Stimulated activated CD8-positive, alpha-beta memory T cell treated with anti-CD3 and anti-CD28 coated beads, Interleukin-15, amount 100 ng/mL, for 24 hours (primary cell): ENCODE results near the gene COL5A3.
"Not testable (repeated sequence)": the region's sequence is repeated elsewhere in the genome, so short reads cannot be mapped to it uniquely, and the experiment has no call there.

Experiments used
- DNase-seq: peaks from one replicate; pipeline ENCODE4 v3.0.0-alpha.2; 2020; ENCODE audit warnings: low read depth

COL5A3 gene

GRCh38 chr19:9970481-9970880 lies 39.8 kb downstream of the COL5A3 start:
- DNase-seq = no peak

GRCh38 chr19:9969688-9969975 lies 40.7 kb downstream of the COL5A3 start:
- DNase-seq = no peak

GRCh38 chr19:9968820-9969687 lies 41.2 kb downstream of the COL5A3 start:
- DNase-seq = no peak

DNA sequence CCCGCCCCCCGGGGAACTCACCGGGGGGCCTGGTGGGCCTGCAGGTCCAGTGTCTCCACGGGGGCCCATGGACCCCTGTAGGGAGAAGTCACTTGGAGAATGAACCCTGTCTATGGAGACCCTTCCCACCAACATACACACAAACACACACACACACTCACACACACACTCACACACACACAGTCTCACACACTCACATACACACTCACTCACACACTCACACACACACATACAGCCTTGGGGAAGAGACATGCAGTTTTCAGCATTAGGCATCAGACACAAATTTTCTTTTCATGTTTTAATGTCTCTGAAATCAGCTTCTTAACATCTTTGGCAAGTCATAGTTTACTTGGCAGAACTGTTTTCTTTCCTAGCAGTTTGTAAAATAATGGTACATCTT lies 43.0 kb downstream of the COL5A3 start:
- no peak for DNase-seq

DNA sequence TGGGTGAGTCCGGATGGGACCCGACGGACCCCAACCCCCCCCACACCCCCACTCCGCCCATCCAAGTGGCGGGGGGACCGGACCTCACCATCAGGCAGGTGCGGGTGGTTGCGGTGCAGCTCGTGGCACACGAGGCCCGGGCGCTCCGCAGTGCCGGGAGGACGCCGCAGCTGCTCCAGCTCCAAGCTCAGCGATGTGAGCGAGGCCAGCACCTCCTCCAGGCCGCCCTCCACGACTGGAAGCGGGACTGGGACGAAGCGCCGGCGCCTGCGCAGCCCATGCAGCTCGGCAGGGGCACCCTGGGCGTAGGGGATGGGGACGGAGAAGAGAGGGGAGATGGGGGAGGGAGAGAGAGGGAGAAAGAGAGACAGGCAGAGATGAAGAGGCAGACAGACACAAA lies 43.9 kb downstream of the COL5A3 start:
- no peak for DNase-seq

- DNase-seq = no peak
Measured at GRCh38 chr19:9966024-9966423, 44.3 kb downstream of the COL5A3 start.

- DNase-seq = no peak
Measured at GRCh38 chr19:9962623-9963290, 47.5 kb downstream of the COL5A3 start.

DNA sequence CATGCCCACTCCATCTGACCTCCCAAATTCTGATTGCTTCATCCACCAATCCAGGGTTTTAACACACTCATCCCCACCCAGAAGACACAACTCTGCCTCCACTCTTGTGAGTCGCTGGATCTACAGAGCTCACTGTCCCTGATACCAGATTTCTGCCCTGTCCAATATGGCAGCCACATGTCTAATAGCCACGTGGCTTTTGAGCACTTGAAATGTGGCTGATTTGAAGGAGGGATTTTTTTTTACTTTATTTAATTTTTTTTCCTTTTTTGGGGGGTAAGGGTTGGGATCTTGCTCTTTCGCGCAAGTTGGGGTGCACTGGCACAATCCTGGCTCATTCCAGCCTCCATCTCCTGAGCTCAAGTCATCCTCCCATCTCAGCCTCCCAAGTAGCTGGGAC lies 49.2 kb downstream of the COL5A3 start:
- no peak for DNase-seq

GRCh38 chr19:9958379-9958821 lies 51.9 kb downstream of the COL5A3 start:
- DNase-seq = no peak

GRCh38 chr19:9956956-9957355 lies 53.3 kb downstream of the COL5A3 start:
- no peak for DNase-seq

DNA sequence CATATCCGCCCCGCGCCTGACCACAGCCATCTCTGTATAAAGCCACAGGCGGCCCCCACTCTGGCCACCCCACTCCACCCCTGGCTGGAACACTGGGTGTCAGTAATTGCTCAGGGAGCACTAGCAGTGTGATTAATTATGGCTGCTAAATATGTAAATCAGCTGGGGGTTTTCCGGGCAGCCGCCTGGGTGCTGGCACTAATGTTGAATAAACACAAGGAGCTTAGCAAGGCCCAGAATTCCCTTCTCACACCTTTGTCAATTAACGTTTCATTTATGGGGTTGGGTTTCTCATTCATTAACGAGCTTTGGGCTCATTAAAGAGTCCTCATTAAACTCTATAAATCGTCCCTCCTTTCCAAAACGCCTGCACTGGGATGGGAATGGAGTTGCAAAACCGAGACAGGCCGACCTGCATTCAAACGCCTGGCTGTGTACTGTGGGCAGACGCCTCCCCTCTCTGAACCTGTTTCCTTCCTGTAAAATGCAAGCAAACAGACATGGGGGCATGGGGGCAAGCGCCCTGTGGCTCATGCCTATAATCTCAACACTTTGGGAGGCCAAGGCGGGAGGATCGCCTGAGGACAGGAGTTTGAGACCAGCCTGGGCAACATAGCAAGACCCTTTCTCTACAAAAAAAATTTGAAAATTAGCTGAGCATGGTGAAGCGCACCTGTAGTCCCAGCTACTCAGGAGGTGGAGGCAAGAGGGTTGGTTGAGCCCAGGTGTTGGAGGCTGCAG lies 56.3 kb downstream of the COL5A3 start:
- DNase-seq = no peak

- DNase-seq = no peak
Measured at GRCh38 chr19:9952276-9952675, 58.0 kb downstream of the COL5A3 start.

GRCh38 chr19:9947441-9947840 lies 62.9 kb downstream of the COL5A3 start:
- DNase-seq = no peak

DNA sequence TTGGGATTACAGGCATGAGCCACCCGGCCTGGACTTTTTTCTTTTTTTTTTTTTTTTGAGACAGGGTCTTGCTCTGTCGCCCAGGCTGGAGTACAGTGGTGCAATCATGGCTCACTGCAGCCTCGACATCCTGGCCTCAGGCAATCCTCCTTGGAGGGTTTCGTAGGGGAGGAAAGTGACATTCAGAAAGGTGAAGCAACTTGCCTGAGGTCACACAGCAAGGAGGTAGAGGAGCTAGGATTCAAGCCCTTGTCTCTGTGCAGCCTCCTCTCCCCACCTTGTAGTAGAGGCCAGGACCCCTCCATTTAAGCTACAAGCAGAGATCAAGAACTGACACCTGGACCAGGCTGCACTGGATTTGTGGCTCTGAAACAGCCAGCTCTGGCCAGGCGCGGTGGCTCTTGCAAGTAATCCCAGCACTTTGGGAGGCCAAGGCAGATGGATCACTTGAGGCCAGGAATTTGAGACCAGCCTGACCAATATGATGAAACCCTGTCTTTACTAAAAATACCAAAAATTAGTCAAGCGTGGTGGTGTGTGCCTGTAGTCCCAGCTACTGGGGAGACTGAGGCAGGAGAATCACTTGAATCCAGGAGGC lies 63.7 kb downstream of the COL5A3 start:
- DNase-seq = not testable (repeated sequence)

- no peak for DNase-seq
Measured at GRCh38 chr19:9945319-9945966, 64.9 kb downstream of the COL5A3 start.

DNA sequence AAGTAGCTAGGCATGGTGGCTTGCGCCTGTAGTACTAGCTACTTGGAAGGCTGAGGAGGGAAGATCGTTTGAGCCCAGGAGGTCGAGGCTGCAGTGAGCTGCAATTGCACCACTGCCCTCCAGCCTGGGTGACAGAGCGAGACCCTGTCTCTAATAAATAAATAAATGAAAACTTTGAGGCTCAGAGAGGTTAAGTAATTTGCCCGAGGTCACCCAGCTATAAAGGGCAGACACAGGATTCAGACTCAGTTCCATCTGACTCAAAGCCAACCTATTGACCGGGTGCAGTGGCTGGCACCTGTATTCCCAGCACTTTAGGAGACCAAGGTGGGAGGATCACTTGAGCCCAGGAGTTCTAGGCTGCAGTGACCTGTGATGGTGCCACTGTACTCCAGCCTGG lies 66.6 kb downstream of the COL5A3 start:
- DNase-seq = no peak

GRCh38 chr19:9941671-9942070 lies 68.6 kb downstream of the COL5A3 start:
- no peak for DNase-seq

GRCh38 chr19:9941231-9941630 lies 69.1 kb downstream of the COL5A3 start:
- DNase-seq = no peak

DNA sequence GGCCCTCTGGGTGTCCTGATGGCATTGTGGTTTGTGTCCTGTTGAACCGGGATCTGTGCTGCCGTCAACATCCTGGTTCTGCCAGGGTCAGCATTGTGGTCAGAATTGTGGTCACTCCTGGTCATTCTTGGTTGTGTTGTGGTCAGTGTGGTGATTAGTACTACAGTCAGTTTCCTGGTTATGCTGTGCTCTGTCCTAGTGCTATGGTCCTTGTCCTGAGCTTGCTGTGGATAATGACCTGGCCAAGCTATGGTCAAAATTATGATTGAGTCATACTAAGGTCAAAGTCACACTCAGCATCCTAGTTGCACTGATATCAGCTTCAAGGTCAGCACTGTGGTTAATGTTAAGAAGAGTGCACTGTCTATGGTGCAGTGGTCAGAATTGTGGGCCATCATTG lies 69.5 kb downstream of the COL5A3 start:
- DNase-seq = no peak

DNA sequence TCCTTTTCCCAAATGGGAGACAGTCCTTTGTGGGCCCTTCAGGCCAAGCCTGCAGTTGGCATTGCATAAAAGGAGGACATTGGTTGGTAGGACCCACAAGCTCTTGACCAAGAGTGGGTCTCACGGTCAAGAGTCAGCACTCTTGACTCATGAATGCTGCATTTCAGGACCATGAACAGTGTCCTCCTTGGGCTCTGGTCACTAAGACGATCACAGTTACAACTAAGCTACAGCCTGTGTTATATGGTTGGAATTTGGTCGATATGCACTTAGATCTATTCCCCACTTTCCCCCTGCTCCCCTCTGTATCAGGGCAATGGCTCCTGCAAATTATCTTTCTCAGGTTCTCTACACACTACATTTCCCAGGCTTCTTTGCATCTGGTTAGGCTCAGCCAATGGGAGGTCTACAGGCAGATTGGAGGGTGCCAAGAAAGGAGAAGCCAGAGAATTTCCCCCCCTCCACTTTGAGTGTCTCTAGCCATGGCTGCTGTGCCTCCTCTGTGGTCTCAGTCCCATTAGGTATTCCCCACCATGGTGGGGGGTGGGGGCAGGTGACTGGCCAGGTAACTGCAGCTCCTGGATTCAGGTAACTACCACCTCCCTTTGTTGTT lies 70.9 kb downstream of the COL5A3 start:
- no peak for DNase-seq

DNA sequence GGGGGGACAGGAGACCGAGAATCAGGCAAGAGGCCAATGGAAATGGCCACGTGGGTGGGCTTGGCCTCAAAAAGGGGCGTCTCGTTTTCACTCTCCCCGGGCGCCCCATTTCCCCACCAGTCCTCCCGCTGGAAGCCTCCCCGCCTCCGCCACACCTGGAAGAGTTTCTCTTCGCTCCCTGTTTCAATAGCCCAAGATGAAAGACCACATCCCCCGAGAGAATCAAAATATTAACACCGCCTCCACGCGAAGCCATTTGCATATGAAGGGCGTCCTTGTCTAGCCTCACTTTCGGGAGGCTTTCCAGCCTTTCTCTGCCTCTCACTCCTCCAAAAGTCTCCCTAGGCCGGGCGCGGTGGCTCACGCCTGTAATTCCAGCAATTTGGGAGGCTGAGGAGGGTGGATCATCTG lies 73.3 kb downstream of the COL5A3 start:
- DNase-seq = no peak
